OCI-LY1 (cell line): ENCODE data around the gene MVB12B.

Source experiments
- CTCF ChIP-seq: fragments of 200-600 bp; sonication (generic), shearing (Covaris generic); IDR thresholded peaks from 2 replicates; pipeline ENCODE4 v1.5.1; 2017; ENCODE audit warnings: mild to moderate bottlenecking, antibody characterized with exemption, low read length, moderate library complexity, mixed read lengths
- EZH2 ChIP-seq: fragments of 200-600 bp; sonication (generic), shearing (Covaris generic); IDR thresholded peaks from 2 replicates; pipeline ENCODE4 v1.8.0; 2017; ENCODE audit warnings: borderline replicate concordance, mixed run types, mild to moderate bottlenecking, antibody characterized with exemption, low read length, moderate library complexity, mixed read lengths

- no peak for TF ChIP-seq CTCF
- TF ChIP-seq EZH2 = no peak
Observed at GRCh38 chr9:126497660-126498275, 171.1 kb downstream of the MVB12B start.
